Psoas muscle (tissue), 8 donors: ENCODE results near the gene NVL. TPM values are rescaled to one million over a fixed set of nuclear protein-coding genes. Genes with fewer than 3 reads are reported as not detected.

Experiments
- ATAC-seq, 4 donors: fragments of 200-7000 bp; cut with Tn5 transposase; one replicate each; pipeline ENCODE4 v1.9.1; 2020; ENCODE audit warnings: moderate library complexity in 3 of 4, mild to moderate bottlenecking in 2 of 4
- DNase-seq, 2 donors: peaks; one replicate each; pipeline ENCODE4 v3.0.0-alpha.2; 2020
- H3K27ac ChIP-seq: fragments of 200-600 bp; one replicate; pipeline ENCODE4 v1.8.0; 2022
- H3K27me3 ChIP-seq, 3 donors: fragments of 200-600 bp in 1 of 3; one replicate each; pipeline versions ENCODE4 v1.6.1 to v1.8.0; 2013 to 2022; ENCODE audit warnings: low read length in 2 of 3, mild to moderate bottlenecking in 2 of 3, moderate library complexity in 1 of 3; ENCODE audit not compliant: insufficient read depth in 3 of 3
- H3K36me3 ChIP-seq, 2 donors: fragments of 200-600 bp in 1 of 2; one replicate each; pipeline versions ENCODE4 v1.6.1 to v1.8.0; 2013 to 2022; ENCODE audit warnings: low read depth in 1 of 2, mild to moderate bottlenecking in 1 of 2, moderate library complexity in 1 of 2; ENCODE audit not compliant: insufficient read depth in 1 of 2
- H3K4me1 ChIP-seq: fragments of 200-600 bp; one replicate; pipeline ENCODE4 v1.8.0; 2022
- H3K4me3 ChIP-seq: fragments of 200-600 bp; one replicate; pipeline ENCODE4 v1.8.0; 2022; ENCODE audit warnings: mild to moderate bottlenecking
- H3K9me3 ChIP-seq: fragments of 200-600 bp; one replicate; pipeline ENCODE4 v1.8.0; 2022
- WGBS, 3 donors: extraction: QIAGEN DNeasy Blood & Tissue Kit; methylation state at CpG; one replicate each; pipeline versions ENCODE4 v1.1.6 to v1.1.7; 2013; 5-methylcytosine and 5-hydroxymethylcytosine counted together
- intact Hi-C, 2 donors: fragments of 100-400 bp; cut with DNase I; formaldehyde crosslinking; loops; one replicate each; pipeline versions ENCODE4 v1.11.0 to v1.14.2; 2022
- polyA plus RNA-seq, 3 donors: library from polyadenylated mRNA; stranded (reverse); fragments of 200-250 nt; gene quantifications; one replicate each; pipeline ENCODE4 v1.2.3, GENCODE V29; 2013
- total RNA-seq, 4 donors: library from RNA; stranded (reverse); fragmentation: NEBNext Ultra II Directional in 2 of 4; extraction: Animal tissue kit (Norgen Biotek cat#: 25700) in 2 of 4; gene quantifications; one replicate each; pipeline versions ENCODE4 v1.2.1 to v1.2.4, GENCODE V29; 2021 to 2023
- TF ChIP-seq, protein P1 (sequence below): fragments of 200-600 bp; IDR thresholded peaks from one replicate; pipeline ENCODE4 v1.8.0; 2022; ENCODE audit warnings: antibody characterized with exemption
- donor health status: healthy with polysubstance abuse.
- donor health status: DM: no; HTN: no; CAD: no; lungs with moderate emphysema.
- donor health status: Bipolar disorder and iron deficiency.
- donor health status: healthy.
- donor health status: DM: yes; HTN: yes; CAD: no.
- donor health status: DM: no; HTN: no; CAD: no.
- donor health status: DM: no; HTN: no; CAD: no.
- donor health status: DM: yes; HTN: yes; CAD: no.

Gene NVL
- total and polyA plus RNA-seq, 7 donors: 6.3 to 11.0 (median 8.2) TPM

DNA sequence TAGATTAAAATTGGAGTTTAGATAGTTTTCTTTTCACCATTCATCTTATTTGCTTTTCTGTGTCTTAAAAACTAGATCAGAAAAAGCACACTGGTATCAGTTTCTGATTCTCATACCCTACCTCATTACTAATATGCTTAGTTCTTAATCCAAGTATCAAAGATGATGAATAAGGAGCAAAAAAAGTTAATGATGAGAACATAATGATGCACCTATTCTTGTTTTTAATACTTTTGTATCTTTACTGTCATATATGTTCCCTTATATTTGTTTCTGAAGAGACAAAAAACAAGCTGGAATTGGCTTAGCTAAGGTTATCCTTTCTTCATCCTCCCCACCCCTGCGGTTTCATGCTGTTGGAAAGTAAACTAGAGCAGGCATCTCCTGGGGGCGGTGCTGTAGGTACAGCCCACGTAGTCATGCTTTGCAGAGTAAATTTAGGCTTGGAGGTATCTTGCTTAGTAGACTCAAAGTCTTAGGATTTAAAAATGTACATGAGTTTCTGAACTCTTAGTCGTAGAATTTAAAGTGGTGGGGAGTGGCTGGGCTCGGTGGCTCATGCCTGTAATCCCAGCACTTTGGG, 43.1 kb upstream of the NVL start:
- Histone ChIP-seq H3K9me3 (no peaks in the 10 kb centered on the region), H3K27me3 (no peaks in the 10 kb centered on the region), H3K4me3 (no peak overlapping the region), H3K36me3 (peaks cover 4 to 67% of the 10 kb centered on the region in 2 donors), H3K4me1 (peaks cover 22% of the 10 kb centered on the region), H3K27ac (no peak overlapping the region)
- 92 to 97% (median 94%) methylated on average over 5 of the region's 5 CpGs for WGBS, 3 donors
- DNase-seq: no peak
- TF ChIP-seq, protein P1, sequence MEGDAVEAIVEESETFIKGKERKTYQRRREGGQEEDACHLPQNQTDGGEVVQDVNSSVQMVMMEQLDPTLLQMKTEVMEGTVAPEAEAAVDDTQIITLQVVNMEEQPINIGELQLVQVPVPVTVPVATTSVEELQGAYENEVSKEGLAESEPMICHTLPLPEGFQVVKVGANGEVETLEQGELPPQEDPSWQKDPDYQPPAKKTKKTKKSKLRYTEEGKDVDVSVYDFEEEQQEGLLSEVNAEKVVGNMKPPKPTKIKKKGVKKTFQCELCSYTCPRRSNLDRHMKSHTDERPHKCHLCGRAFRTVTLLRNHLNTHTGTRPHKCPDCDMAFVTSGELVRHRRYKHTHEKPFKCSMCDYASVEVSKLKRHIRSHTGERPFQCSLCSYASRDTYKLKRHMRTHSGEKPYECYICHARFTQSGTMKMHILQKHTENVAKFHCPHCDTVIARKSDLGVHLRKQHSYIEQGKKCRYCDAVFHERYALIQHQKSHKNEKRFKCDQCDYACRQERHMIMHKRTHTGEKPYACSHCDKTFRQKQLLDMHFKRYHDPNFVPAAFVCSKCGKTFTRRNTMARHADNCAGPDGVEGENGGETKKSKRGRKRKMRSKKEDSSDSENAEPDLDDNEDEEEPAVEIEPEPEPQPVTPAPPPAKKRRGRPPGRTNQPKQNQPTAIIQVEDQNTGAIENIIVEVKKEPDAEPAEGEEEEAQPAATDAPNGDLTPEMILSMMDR: no peak
- intact Hi-C loops: no loop called here
- ATAC-seq: no peak

DNA sequence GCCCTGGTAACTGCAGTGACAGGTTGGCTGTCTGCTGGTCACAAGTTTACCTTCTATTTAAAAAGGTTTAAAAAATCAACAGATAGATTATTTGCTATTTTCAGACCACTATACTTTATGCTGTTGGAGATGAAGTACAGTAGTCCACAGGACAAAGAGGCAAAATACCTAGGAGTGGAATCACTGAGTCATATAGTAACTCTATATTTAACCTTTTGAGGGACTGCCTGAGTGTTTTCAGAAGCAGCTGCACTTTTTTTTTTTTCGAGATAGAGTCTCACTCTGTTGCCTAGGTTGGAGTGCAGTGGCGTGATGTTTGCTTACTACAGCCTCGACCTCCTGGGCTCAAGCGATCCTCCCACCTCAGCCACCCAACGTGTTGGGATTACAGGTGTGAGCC, 38.4 kb upstream of the NVL start:
- H3K4me3 ChIP-seq: no peak overlapping the region
- H3K4me1 ChIP-seq: peaks cover 9% of the 10 kb centered on the region
- DNase-seq (no peak), ATAC-seq (peak; percentile 36 to 79 (median 68))
- peaks cover 4 to 78% of the 10 kb centered on the region in 2 donors for H3K36me3 ChIP-seq
- 73 to 86% (median 73%) methylated on average over 5 of the region's 5 CpGs for WGBS, 3 donors
- H3K9me3 ChIP-seq: no peaks in the 10 kb centered on the region
- no peak overlapping the region for H3K27ac ChIP-seq
- H3K27me3 ChIP-seq: no peaks in the 10 kb centered on the region
- intact Hi-C loops: no loop called here
- TF ChIP-seq, protein P1: no peak

DNA sequence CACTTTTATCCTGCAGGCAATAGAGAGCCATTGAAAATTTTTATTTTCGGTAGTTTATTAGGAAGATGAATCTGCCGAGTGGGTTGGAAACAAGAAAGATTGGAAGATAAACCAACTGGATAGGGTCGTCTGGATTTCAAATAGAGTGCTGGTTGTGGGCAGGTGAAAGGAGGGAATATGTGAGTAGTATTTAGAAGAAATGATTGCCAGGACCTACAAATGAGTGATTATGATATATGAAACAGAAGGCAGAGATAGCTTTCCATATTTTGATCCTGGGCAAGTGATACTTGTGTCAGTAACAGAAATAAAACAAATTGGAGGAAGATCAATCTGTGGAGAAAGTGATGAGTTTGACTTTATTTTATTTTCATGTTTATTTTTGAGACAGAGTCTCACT, 29.2 kb upstream of the NVL start:
- ATAC-seq: no peak
- no peaks in the 10 kb centered on the region for H3K27me3 ChIP-seq
- peaks cover 0 to 2% of the 10 kb centered on the region in 2 donors for H3K36me3 ChIP-seq
- intact Hi-C loops: no loop called here
- TF ChIP-seq, protein P1: no peak
- 68 to 84% (median 82%) methylated on average over 3 of the region's 3 CpGs for WGBS, 3 donors
- H3K4me1 ChIP-seq: peaks cover 33% of the 10 kb centered on the region
- no peak overlapping the region for H3K4me3 ChIP-seq
- peak overlapping the region; percentile 21 for H3K27ac ChIP-seq
- no peak for DNase-seq
- no peaks in the 10 kb centered on the region for H3K9me3 ChIP-seq

DNA sequence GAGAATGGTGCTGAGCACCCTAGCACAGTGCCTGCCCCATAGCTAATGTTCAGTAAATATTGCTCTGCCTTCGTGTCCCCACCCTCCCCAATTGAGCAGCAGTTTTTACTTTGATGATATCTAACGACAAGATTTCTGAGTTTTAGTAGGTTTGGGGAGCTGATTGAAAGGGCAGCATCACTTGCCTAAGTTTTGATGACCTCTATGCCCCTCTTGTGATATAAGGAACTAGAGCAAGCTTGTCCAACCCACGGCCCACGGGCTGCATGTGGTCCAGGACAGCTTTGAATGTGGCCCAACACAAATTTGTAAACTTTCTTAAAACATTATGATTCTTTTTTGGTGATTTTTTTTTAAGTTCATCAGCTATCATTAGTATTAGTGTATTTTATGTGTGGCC, 28.3 kb upstream of the NVL start:
- intact Hi-C loops: no loop called here

More for the DNA sequence above, 28.3 kb upstream of the NVL start:
- TF ChIP-seq, protein P1: no peak
- no peaks in the 10 kb centered on the region for H3K36me3 ChIP-seq
- H3K27me3 ChIP-seq: no peaks in the 10 kb centered on the region
- peak overlapping the region; percentile 88 for H3K27ac ChIP-seq
- 54 to 65% (median 64%) methylated on average over 4 of the region's 4 CpGs for WGBS, 3 donors
- ATAC-seq (no peak), DNase-seq (no peak)
- peaks cover 33% of the 10 kb centered on the region for H3K4me1 ChIP-seq
- H3K9me3 ChIP-seq: no peaks in the 10 kb centered on the region
- H3K4me3 ChIP-seq: peak overlapping the region; percentile 96
